ENCODE results near the gene REXO5.

GRCh38 chr16:20867585-20867984 lies 61.3 kb downstream of the REXO5 start:
- TF ChIP-seq CTCF (IDR thresholded peaks at IDR 0.05) (no peak), EP300 (IDR thresholded peaks at IDR 0.05) (no peak)
